Measurements from ENCODE around the gene RBM6. TPM values are rescaled to one million over a fixed set of nuclear protein-coding genes. Genes with fewer than 3 reads are reported as not detected.

RBM6 gene
- total RNA-seq, 1 experiment from 2014 or later = 58.3 TPM

- intact Hi-C loops (cut with micrococcal nuclease) = no loop called here
- 0 out of 4 replicates have a peak, but pooled peaks cover 0 to 3% of the 10 kb centered on the region in 2 experiments for H3K36me3 ChIP-seq (ENCODE audit: control insufficient read depth in 1 of 2, insufficient read depth in 2 of 2, low read length in 2 of 2)
- no peak for TF ChIP-seq CBX3 (IDR thresholded peaks at IDR 0.05; ENCODE audit: low read depth)
- TF ChIP-seq ZBTB33 (IDR thresholded peaks at IDR 0.05; ENCODE audit: extremely low read depth, insufficient replicate concordance, low read length) = no peak
- TF ChIP-seq SP1 (IDR thresholded peaks at IDR 0.05; ENCODE audit: low read depth) = no peak
- no peak for TF ChIP-seq CEBPB (IDR thresholded peaks at IDR 0.05; ENCODE audit: low read depth)
- no peak for TF ChIP-seq CTCF (IDR thresholded peaks at IDR 0.05 in 2 of 3, conservative IDR thresholded peaks at IDR 0.05 in 1 of 3; ENCODE audit: borderline replicate concordance in 1 of 3, insufficient read depth in 1 of 3, low read depth in 2 of 3, low read length in 2 of 3)
- no peak for TF ChIP-seq FOSL1 (IDR thresholded peaks at IDR 0.05; ENCODE audit: low read depth)
- TF ChIP-seq EZH2 (IDR thresholded peaks at IDR 0.05) = no peak
- no peak for TF ChIP-seq EZH2phosphoT487 (IDR thresholded peaks at IDR 0.05; ENCODE audit: borderline replicate concordance)
- no peak for TF ChIP-seq SIN3A (IDR thresholded peaks at IDR 0.05; ENCODE audit: low read depth)
- no peak for TF ChIP-seq JUND (IDR thresholded peaks at IDR 0.05)
- TF ChIP-seq ATF3 (IDR thresholded peaks at IDR 0.05) = no peak
- no peak for TF ChIP-seq TCF7L2 (IDR thresholded peaks at IDR 0.05; ENCODE audit: borderline replicate concordance, extremely low read depth, insufficient read depth, insufficient read length)
- TF ChIP-seq REST (IDR thresholded peaks at IDR 0.05; ENCODE audit: low read depth) = no peak
- TF ChIP-seq MAX (IDR thresholded peaks at IDR 0.05) = no peak
- no peak for TF ChIP-seq SRF (IDR thresholded peaks at IDR 0.05; ENCODE audit: low read depth)
- TF ChIP-seq POLR2AphosphoS5 (IDR thresholded peaks at IDR 0.05; ENCODE audit: low read depth, low read length) = no peak
- TF ChIP-seq ZFX (IDR thresholded peaks at IDR 0.05) = no peak
- TF ChIP-seq ZNF274 (IDR thresholded peaks at IDR 0.05; ENCODE audit: low read depth, low read length) = no peak
- H4K20me1 ChIP-seq (ENCODE audit: insufficient read depth) = no peaks in the 10 kb centered on the region
- BruUV-seq (replicated peaks) = no TSS peak
- H2AFZ ChIP-seq (ENCODE audit: low read depth, low read length, poor library complexity, severe bottlenecking) = no peak overlapping the region
- H3K9me3 ChIP-seq (ENCODE audit: control insufficient read depth in 1 of 2, insufficient read depth in 1 of 2, low read depth in 1 of 2, low read length in 2 of 2) = no peaks in the 10 kb centered on the region
- no peaks in the 10 kb centered on the region for H3K79me2 ChIP-seq (ENCODE audit: insufficient read depth, low read length)
- no peak for ATAC-seq
- no peak overlapping the region for H3K9ac ChIP-seq (ENCODE audit: low read length)
- no peak overlapping the region for H3K4me2 ChIP-seq (ENCODE audit: low read length)
- DNase-seq (ENCODE audit: low read depth, low spot score) = no peak
- no peak overlapping the region for H3K4me3 ChIP-seq (replicated peaks in 1 of 2; ENCODE audit: low read depth in 1 of 2, low read length in 2 of 2)
- ChIA-PET POLR2A (interaction anchor here (1.3 kb wide), 1 partner anchor 14 kb away, joined by 4 read pairs; the partner anchor contains the start of gene MON1A), RAD21 (ENCODE audit: low non-redundant PET in 1 of 2, low total read pairs in 2 of 2, uncharacterized antibody in 2 of 2, unreplicated experiment in 2 of 2) (no interaction called here), CTCF (no interaction called here)
- no peaks in the 10 kb centered on the region for H3K9me2 ChIP-seq (ENCODE audit: insufficient read depth)
- no peak overlapping the region for H3K27ac ChIP-seq (ENCODE audit: low read depth, low read length)
- H3K27me3 ChIP-seq (ENCODE audit: insufficient read depth, low read length) = no peaks in the 10 kb centered on the region
- H3K4me1 ChIP-seq (ENCODE audit: control insufficient read depth in 1 of 2, insufficient read depth in 2 of 2, low read length in 2 of 2) = no peaks in the 10 kb centered on the region
Observed at GRCh38 chr3:49914906-49915305, 25.0 kb upstream of the RBM6 start.
